Measurements from ENCODE around the gene ACSM6. TPM values are rescaled to one million over a fixed set of nuclear protein-coding genes. Genes with fewer than 3 reads are reported as not detected.
"Not testable (repeated sequence)": the region's sequence is repeated elsewhere in the genome, so short reads cannot be mapped to it uniquely, and the experiment has no call there.

Gene ACSM6
- total RNA-seq, 2 experiments from 2014 or later, result not detected

DNA sequence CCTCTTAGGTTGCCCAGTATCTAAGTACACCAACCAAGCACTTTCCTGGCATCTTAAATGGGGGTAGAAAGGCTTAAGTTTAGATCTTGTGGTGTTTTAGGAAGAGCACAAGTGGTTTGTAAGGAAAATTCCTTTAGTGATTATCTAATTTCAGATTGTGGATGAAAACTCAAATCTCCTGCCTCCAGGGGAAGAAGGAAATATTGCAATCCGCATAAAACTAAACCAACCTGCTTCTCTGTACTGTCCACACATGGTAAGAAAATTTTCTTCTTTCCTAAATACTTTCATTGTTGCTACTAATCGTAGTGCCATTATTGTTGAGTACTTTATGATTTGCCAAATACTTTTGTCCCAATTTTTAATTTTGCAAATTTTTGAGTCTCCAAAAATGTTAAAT lies 31.1 kb downstream of the ACSM6 start:
- Histone ChIP-seq H3K27ac (ENCODE audit: low read depth in 1 of 2, low read length in 2 of 2) (no peak overlapping the region), H3K27me3 (ENCODE audit: control insufficient read depth in 1 of 2, insufficient read depth in 2 of 2, low read length in 2 of 2) (no peaks in the 10 kb centered on the region), H3K36me3 (ENCODE audit: insufficient read depth, low read length) (no peaks in the 10 kb centered on the region), H3K4me3 (ENCODE audit: low read length) (no peak overlapping the region), H3K9me3 (ENCODE audit: control insufficient read depth in 1 of 2, insufficient read depth in 1 of 2, low read length in 2 of 2) (no peaks in the 10 kb centered on the region), H3K4me1 (ENCODE audit: insufficient read depth, low read length) (no peaks in the 10 kb centered on the region)
- no peak for ATAC-seq (ENCODE audit: poor library complexity)
- Mint-ChIP-seq H3K27ac (no peak overlapping the region), H3K4me3 (no peak overlapping the region), H3K4me1 (ENCODE audit: low read depth) (no peaks in the 10 kb centered on the region), H3K27me3 (no peaks in the 10 kb centered on the region), H3K9me3 (no peaks in the 10 kb centered on the region), H3K36me3 (ENCODE audit: low read depth) (no peaks in the 10 kb centered on the region)
- ChIA-PET CTCF (no interaction called here), POLR2A (no interaction called here)
- intact Hi-C loops (cut with DNase I, micrococcal nuclease), result no loop called here
- TF ChIP-seq, protein P1, sequence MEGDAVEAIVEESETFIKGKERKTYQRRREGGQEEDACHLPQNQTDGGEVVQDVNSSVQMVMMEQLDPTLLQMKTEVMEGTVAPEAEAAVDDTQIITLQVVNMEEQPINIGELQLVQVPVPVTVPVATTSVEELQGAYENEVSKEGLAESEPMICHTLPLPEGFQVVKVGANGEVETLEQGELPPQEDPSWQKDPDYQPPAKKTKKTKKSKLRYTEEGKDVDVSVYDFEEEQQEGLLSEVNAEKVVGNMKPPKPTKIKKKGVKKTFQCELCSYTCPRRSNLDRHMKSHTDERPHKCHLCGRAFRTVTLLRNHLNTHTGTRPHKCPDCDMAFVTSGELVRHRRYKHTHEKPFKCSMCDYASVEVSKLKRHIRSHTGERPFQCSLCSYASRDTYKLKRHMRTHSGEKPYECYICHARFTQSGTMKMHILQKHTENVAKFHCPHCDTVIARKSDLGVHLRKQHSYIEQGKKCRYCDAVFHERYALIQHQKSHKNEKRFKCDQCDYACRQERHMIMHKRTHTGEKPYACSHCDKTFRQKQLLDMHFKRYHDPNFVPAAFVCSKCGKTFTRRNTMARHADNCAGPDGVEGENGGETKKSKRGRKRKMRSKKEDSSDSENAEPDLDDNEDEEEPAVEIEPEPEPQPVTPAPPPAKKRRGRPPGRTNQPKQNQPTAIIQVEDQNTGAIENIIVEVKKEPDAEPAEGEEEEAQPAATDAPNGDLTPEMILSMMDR (IDR thresholded peaks at IDR 0.05), result no peak
- no peak for DNase-seq

DNA sequence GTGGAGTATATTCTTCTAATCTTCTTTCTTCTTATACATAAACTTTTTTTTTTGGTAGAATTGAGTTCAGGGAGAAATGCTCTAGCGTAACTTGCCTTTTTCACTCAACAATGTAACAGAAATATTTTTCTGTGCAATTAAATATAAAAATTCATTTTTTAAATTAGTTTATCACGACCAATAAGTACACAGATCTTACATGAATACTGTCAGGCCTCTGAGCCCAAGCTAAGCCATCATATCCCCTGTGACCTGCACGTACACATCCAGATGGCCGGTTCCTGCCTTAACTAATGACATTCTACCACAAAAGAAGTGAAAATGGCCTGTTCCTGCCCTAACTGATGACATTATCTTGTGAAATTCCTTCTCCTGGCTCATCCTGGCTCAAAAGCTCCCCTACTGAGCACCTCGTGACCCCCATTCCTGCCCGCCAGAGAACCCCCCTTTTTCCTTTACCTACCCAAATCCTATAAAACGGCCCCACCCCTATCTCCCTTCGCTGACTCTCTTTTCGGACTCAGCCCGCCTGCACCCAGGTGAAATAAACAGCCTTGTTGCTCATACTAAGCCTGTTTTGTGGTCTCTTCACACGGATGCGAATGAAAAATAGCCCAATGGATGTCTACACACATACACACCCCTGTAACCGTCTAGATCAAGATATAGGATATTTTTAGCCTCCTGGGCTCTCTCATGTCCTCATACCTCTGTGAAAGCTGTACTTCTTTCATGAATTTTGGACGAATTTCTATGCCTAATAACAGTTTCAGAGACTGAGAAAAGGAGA lies 35.1 kb downstream of the ACSM6 start:
- H3K27ac ChIP-seq (ENCODE audit: low read depth in 1 of 2, low read length in 2 of 2); H3K27me3 ChIP-seq (ENCODE audit: control insufficient read depth in 1 of 2, insufficient read depth in 2 of 2, low read length in 2 of 2); H3K4me3 Mint-ChIP-seq; H3K4me1 Mint-ChIP-seq (ENCODE audit: low read depth); H3K4me3 ChIP-seq (ENCODE audit: low read length); H3K27ac Mint-ChIP-seq; H3K9me3 Mint-ChIP-seq; ATAC-seq (ENCODE audit: poor library complexity); DNase-seq; intact Hi-C loops (cut with DNase I, micrococcal nuclease); H3K4me1 ChIP-seq (ENCODE audit: insufficient read depth, low read length); H3K36me3 Mint-ChIP-seq (ENCODE audit: low read depth); CTCF ChIA-PET; POLR2A ChIA-PET; H3K36me3 ChIP-seq (ENCODE audit: insufficient read depth, low read length); H3K27me3 Mint-ChIP-seq: not testable (repeated sequence)
- peaks cover 0 to 14% of the 10 kb centered on the region in 2 experiments for H3K9me3 ChIP-seq (ENCODE audit: control insufficient read depth in 1 of 2, insufficient read depth in 1 of 2, low read length in 2 of 2)

DNA sequence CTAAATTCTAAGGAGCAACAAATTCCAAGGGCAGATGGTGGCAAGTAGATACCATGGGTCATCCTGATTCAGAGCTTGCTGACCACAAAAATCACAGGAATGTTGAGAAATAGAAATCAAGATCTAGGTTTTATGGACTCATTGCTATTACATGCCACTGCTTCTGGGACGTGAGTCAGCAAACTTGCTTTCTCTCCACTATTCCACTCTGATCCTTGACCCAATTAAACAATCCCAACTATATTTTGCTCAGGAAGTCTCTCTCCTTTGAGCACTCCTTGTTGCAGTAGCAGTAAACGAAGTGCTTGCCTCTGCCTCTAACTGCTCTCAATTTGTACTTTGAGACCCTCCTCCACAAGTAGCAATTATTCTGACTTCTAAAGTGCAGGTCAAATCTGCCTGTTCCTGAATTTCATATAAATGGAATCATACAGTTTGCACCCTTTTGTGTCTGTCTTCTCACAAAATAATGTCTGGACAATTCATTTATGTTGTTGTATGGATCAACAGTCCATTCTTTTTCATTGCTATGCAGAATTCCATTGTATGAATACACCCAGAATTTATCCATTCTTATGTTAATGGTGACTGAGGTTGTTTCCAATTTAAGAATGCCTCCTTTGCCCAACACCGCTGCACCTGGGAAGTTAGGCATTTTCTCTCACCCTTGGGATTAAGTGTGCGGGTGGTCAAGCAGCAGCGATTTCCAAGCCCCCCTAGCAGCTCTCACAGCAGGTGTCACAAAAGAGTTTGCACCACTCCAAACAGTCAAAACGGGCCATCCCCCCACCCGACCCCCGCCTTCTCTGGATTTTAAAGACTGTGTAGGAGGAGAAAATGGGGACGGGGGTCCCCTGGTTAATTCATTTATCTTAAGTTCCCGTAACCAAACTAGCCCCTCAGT lies 35.9 kb downstream of the ACSM6 start:
- H3K36me3 Mint-ChIP-seq (ENCODE audit: low read depth), result no peaks in the 10 kb centered on the region
- intact Hi-C loops (cut with DNase I, micrococcal nuclease), result no loop called here
- TF ChIP-seq, protein P1 (IDR thresholded peaks at IDR 0.05), result no peak
- Histone ChIP-seq H3K27me3 (ENCODE audit: control insufficient read depth in 1 of 2, insufficient read depth in 2 of 2, low read length in 2 of 2) (no peaks in the 10 kb centered on the region), H3K36me3 (ENCODE audit: insufficient read depth, low read length) (no peaks in the 10 kb centered on the region), H3K4me1 (ENCODE audit: insufficient read depth, low read length) (no peaks in the 10 kb centered on the region), H3K4me3 (ENCODE audit: low read length) (peak overlapping the region; percentile 67), H3K9me3 (ENCODE audit: control insufficient read depth in 1 of 2, insufficient read depth in 1 of 2, low read length in 2 of 2) (peaks cover 0 to 14% of the 10 kb centered on the region in 2 experiments), H3K27ac (ENCODE audit: low read depth in 1 of 2, low read length in 2 of 2) (no peak overlapping the region)
- H3K27me3 Mint-ChIP-seq, result no peaks in the 10 kb centered on the region
- H3K9me3 Mint-ChIP-seq, result no peaks in the 10 kb centered on the region
- ChIA-PET CTCF (no interaction called here), POLR2A (interaction anchor here (0.5 kb wide), 1 partner anchor 41 kb away, joined by 3 read pairs; no protein-coding TSS in a partner anchor)
- ATAC-seq (ENCODE audit: poor library complexity) (no peak), DNase-seq (no peak)
- H3K27ac Mint-ChIP-seq, result peak overlapping the region; percentile 63
- peaks cover 6% of the 10 kb centered on the region for H3K4me1 Mint-ChIP-seq (ENCODE audit: low read depth)
- H3K4me3 Mint-ChIP-seq, result peak overlapping the region; percentile 87

DNA sequence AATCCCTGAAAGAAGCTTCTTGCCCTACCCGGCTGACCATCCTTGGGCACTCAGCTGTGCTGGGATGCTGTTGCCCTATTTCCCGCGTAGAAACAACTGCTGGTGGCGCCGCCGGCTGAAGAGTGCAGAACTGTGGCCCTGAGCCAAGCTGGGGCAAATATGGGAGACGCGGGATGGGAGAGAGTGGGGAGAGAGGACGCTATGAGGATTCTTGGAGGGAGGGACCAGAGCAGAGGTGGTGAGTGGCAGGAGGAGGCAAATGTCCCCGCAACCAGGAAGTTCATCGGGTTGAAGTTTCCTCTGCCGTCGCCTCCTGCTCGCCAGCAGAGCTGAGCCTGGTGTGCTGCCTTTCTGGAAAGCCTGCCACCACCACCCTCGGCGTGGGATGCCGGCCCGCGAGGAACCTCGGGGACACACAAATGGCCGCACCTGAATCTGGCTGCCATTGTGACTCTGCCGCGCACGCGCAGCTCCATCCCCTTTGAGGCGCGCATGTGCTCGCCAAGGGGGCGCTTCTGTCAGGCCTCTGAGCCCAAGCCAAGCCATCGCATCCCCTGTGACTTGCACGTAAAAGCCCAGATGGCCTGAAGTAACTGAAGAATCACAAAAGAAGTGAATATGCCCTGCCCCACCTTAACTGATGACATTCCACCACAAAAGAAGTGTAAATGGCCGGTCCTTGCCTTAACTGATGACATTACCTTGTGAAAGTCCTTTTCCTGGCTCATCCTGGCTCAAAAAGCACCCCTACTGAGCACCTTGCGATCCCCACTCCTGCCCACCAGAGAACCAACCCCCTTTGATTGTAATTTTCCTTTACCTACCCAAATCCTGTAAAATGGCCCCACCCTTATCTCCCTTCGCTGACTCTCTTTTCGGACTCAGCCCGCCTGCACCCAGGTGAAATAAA lies 36.9 kb downstream of the ACSM6 start:
- DNase-seq (peak in 12 of 14 experiments; percentile 2 to 72 (median 36)), ATAC-seq (ENCODE audit: poor library complexity) (peak; percentile 49)
- H3K36me3 ChIP-seq (ENCODE audit: insufficient read depth, low read length); H3K36me3 Mint-ChIP-seq (ENCODE audit: low read depth); H3K27me3 Mint-ChIP-seq; H3K27ac ChIP-seq (ENCODE audit: low read depth in 1 of 2, low read length in 2 of 2); H3K27me3 ChIP-seq (ENCODE audit: control insufficient read depth in 1 of 2, insufficient read depth in 2 of 2, low read length in 2 of 2); H3K9me3 Mint-ChIP-seq; H3K4me1 ChIP-seq (ENCODE audit: insufficient read depth, low read length); intact Hi-C loops (cut with DNase I, micrococcal nuclease); H3K4me1 Mint-ChIP-seq (ENCODE audit: low read depth); POLR2A ChIA-PET: not testable (repeated sequence)
- peaks cover 0 to 14% of the 10 kb centered on the region in 2 experiments for H3K9me3 ChIP-seq (ENCODE audit: control insufficient read depth in 1 of 2, insufficient read depth in 1 of 2, low read length in 2 of 2)
- peak overlapping the region; percentile 67 for H3K4me3 ChIP-seq (ENCODE audit: low read length)
- CTCF ChIA-PET, result interaction anchor here (1.0 kb wide), 1 partner anchor 15 kb away, joined by 3 read pairs; no protein-coding TSS in a partner anchor
- Mint-ChIP-seq H3K4me3 (peak overlapping the region; percentile 87), H3K27ac (peak overlapping the region; percentile 63)
